ENCODE measurements around the gene S100A7A. TPM values are rescaled to one million over a fixed set of nuclear protein-coding genes. Genes with fewer than 3 reads are reported as not detected.
"Not testable (repeated sequence)": the region's sequence is repeated elsewhere in the genome, so short reads cannot be mapped to it uniquely, and the experiment has no call there.

The S100A7A gene
- total and polyA plus RNA-seq, 10 donors = not detected

DNA sequence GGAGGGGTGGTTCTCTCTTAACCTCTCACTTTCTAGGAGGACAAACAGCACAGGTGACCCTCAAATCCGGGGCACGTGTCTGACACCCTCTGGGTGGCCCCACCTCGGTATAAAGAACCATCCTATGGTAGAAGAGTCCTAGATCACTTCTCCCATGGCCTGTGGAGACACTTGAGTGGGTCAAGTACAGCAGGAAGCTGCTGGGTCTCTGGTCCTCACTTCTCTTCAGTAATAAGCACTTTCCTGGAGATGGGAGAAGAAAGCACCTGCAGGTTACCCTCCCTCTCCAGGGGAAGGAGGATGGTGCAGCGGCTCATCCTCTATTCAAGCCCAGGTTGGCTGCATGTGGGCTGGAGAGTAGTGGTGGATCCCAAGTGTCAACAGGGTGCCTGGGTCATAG, 27.2 kb downstream of the S100A7A start:
- peaks cover 0 to 45% (median 0%) of the 10 kb centered on the region in 7 donors for H3K27me3 ChIP-seq (replicated peaks in 1 of 7)
- no peaks in the 10 kb centered on the region for H3K36me3 ChIP-seq
- intact Hi-C loops (cut with DNase I; ENCODE audit: low total_unique reads) = no loop called here
- H3K4me3 ChIP-seq = no peak overlapping the region
- TF ChIP-seq POLR2A (IDR thresholded peaks at IDR 0.05) = no peak
- no peak for TF ChIP-seq POLR2AphosphoS5 (IDR thresholded peaks at IDR 0.05)
- TF ChIP-seq, protein P1, sequence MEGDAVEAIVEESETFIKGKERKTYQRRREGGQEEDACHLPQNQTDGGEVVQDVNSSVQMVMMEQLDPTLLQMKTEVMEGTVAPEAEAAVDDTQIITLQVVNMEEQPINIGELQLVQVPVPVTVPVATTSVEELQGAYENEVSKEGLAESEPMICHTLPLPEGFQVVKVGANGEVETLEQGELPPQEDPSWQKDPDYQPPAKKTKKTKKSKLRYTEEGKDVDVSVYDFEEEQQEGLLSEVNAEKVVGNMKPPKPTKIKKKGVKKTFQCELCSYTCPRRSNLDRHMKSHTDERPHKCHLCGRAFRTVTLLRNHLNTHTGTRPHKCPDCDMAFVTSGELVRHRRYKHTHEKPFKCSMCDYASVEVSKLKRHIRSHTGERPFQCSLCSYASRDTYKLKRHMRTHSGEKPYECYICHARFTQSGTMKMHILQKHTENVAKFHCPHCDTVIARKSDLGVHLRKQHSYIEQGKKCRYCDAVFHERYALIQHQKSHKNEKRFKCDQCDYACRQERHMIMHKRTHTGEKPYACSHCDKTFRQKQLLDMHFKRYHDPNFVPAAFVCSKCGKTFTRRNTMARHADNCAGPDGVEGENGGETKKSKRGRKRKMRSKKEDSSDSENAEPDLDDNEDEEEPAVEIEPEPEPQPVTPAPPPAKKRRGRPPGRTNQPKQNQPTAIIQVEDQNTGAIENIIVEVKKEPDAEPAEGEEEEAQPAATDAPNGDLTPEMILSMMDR (IDR thresholded peaks at IDR 0.05 in 8 of 11, conservative IDR thresholded peaks at IDR 0.05 in 3 of 11) = no peak
- no peak for DNase-seq
- H3K9me3 ChIP-seq = peaks cover 0 to 5% (median 0%) of the 10 kb centered on the region in 8 donors
- no peaks in the 10 kb centered on the region for H3K4me1 ChIP-seq
- H3K27ac ChIP-seq = no peak overlapping the region
- WGBS, 5 donors = 49 to 72% (median 65%) methylated on average over 4 of the region's 4 CpGs

- H3K27me3 ChIP-seq (replicated peaks in 1 of 7) = peaks cover 0 to 44% (median 0%) of the 10 kb centered on the region in 7 donors
- H3K9me3 ChIP-seq = peaks cover 0 to 5% (median 0%) of the 10 kb centered on the region in 8 donors
- intact Hi-C loops (cut with DNase I; ENCODE audit: low total_unique reads) = no loop called here
- TF ChIP-seq, protein P1 (IDR thresholded peaks at IDR 0.05 in 8 of 11, conservative IDR thresholded peaks at IDR 0.05 in 3 of 11) = no peak
- TF ChIP-seq POLR2A (IDR thresholded peaks at IDR 0.05) = no peak
- TF ChIP-seq POLR2AphosphoS5 (IDR thresholded peaks at IDR 0.05) = no peak
- no peak overlapping the region for H3K4me3 ChIP-seq
- no peak for DNase-seq
- WGBS, 5 donors = 64 to 75% (median 68%) methylated on average over 5 of the region's 5 CpGs
- no peak overlapping the region for H3K27ac ChIP-seq
- H3K4me1 ChIP-seq = no peaks in the 10 kb centered on the region
- H3K36me3 ChIP-seq = no peaks in the 10 kb centered on the region
Observed at GRCh38 chr1:153444078-153444477, 27.8 kb downstream of the S100A7A start.

DNA sequence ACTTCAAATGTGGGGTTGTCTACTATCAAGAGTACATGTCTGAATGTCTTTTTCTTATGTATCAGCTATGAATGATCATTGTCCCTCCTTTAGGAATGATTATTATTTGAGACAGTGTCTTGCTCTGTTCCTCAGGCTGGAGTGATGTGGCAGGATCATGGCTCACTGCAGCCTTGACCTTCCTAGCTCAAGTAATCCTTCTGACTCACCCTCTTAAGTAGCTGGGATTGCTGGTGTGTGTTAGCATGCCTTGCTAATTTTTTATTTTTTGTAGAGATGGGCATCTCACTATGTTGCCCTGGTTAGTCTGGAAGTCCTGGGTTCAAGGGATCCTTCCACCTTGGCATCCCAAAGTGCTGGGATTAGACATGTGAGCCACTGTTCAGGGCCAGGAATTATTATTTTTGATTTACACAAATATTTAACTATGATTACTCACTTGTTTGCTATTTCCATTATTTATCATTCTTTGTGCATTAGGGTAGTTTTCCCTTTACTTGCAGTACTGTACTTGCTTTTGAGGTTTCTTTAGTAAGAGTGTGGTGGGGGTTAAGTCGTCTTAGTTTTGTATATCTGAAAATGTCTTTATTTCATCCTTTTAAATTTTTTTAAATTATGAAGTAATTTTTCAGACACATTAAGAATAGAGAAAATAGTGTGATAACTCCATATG, 31.3 kb downstream of the S100A7A start:
- H3K27me3 ChIP-seq (replicated peaks in 1 of 7) = peaks cover 0 to 70% (median 5%) of the 10 kb centered on the region in 7 donors
- peaks cover 0 to 5% (median 0%) of the 10 kb centered on the region in 8 donors for H3K9me3 ChIP-seq
- no peaks in the 10 kb centered on the region for H3K36me3 ChIP-seq
- 81 to 93% (median 88%) methylated on average over 1 of the region's 1 CpG for WGBS, 5 donors
- TF ChIP-seq, protein P1 (IDR thresholded peaks at IDR 0.05 in 8 of 11, conservative IDR thresholded peaks at IDR 0.05 in 3 of 11) = no peak
- TF ChIP-seq POLR2AphosphoS5 (IDR thresholded peaks at IDR 0.05) (no peak), POLR2A (IDR thresholded peaks at IDR 0.05) (no peak)
- H3K27ac ChIP-seq = no peak overlapping the region
- H3K4me1 ChIP-seq = no peaks in the 10 kb centered on the region
- H3K4me3 ChIP-seq = no peak overlapping the region
- intact Hi-C loops (cut with DNase I; ENCODE audit: low total_unique reads) = no loop called here
- no peak for DNase-seq

GRCh38 chr1:153448851-153449250, 32.5 kb downstream of the S100A7A start:
- H3K4me1 ChIP-seq; DNase-seq; intact Hi-C loops (cut with DNase I; ENCODE audit: low total_unique reads); H3K36me3 ChIP-seq; H3K27ac ChIP-seq; H3K9me3 ChIP-seq; H3K4me3 ChIP-seq: not testable (repeated sequence)
- H3K27me3 ChIP-seq (replicated peaks in 1 of 7) = peaks cover 0 to 65% (median 5%) of the 10 kb centered on the region in 7 donors
- WGBS, 5 donors = 82 to 90% (median 83%) methylated on average over 4 of the region's 4 CpGs
